Measurements from ENCODE around the gene KIZ. TPM values are rescaled to one million over a fixed set of nuclear protein-coding genes. Genes with fewer than 3 reads are reported as not detected.

KIZ gene
- total and polyA plus RNA-seq, 12 donors: 8.3 to 38.2 (median 26.5) TPM

DNA sequence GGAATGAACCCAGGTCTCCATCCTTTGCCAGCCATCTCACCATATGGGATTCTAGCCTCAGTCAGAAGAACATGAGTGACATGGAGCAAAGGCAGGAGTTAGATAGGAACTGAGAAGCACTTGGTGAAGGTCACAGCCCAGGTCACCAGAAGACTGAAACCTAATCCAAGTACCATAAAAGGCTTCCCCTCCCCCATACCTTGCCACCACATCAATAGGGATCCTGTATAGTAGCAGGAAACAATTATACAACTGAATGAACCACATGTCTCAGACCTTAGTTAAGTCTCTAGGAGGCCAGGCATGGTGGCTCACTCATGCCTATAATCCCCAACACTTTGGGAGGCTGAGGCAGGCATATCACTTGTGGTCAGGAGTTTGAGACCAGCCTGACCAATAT lies 49.6 kb downstream of the KIZ start:
- H3K27me3 ChIP-seq: no peaks in the 10 kb centered on the region
- H3K9me3 ChIP-seq: peaks cover 0 to 22% (median 6%) of the 10 kb centered on the region in 11 donors
- no peak for DNase-seq
- ATAC-seq: no peak
- no peak overlapping the region for H3K4me3 ChIP-seq
- no peak overlapping the region for H3K27ac ChIP-seq
- H3K4me1 ChIP-seq: peaks cover 0 to 10% (median 0%) of the 10 kb centered on the region in 9 donors
- H3K36me3 ChIP-seq: peaks cover 0 to 9% (median 0%) of the 10 kb centered on the region in 9 donors
- intact Hi-C loops (cut with DNase I): no loop called here
- TF ChIP-seq CTCF (IDR thresholded peaks at IDR 0.05): no peak

DNA sequence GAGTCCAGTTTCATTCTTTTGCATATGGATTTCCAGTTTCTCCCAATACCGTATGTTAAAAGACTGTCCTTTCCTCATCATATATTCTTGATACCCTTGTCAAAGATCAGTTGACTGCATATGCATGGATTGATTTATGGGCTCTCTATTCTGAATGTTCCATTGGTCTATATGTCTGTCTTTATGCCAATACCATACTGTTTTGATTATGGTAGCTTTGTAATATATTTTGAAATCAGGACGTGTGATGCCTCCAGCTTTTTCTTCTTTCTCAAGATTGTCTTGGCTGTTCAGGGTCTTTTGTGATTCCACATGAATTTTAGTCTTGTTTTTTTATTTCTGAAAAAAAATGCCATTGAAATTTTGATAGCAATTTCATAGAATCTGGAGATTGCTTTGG lies 51.9 kb downstream of the KIZ start:
- ATAC-seq: no peak
- Histone ChIP-seq H3K4me1 (peaks cover 0 to 11% (median 1%) of the 10 kb centered on the region in 9 donors), H3K27ac (no peak overlapping the region), H3K9me3 (peaks cover 0 to 22% (median 6%) of the 10 kb centered on the region in 11 donors), H3K36me3 (no peaks in the 10 kb centered on the region), H3K4me3 (no peak overlapping the region), H3K27me3 (no peaks in the 10 kb centered on the region)
- no peak for DNase-seq
- 94 to 95% methylated on average over 2 of the region's 2 CpGs for WGBS, 2 donors
- intact Hi-C loops (cut with DNase I): no loop called here
- TF ChIP-seq CTCF (IDR thresholded peaks at IDR 0.05): no peak

DNA sequence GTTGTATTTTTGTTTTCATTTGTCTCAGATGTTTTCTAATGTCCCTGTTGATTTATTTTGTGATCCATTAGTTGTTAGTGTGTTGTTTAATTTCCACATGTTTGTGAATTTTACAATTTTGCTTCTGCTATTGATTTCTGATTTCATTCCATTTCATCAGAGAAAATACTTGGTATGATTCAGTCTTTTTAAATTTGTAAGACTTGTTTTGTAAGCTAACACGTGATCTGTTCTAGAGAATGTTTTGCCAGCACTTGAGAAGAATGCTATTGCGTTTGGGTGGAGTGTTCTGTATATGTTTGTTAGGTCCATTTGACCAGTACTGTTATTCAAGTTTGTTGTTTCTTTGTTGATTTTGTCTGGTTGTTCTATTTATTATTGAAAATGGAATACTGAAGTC lies 53.9 kb downstream of the KIZ start:
- Histone ChIP-seq H3K36me3 (no peaks in the 10 kb centered on the region), H3K27me3 (no peaks in the 10 kb centered on the region), H3K4me1 (peaks cover 0 to 16% (median 11%) of the 10 kb centered on the region in 9 donors), H3K9me3 (peaks cover 0 to 22% (median 6%) of the 10 kb centered on the region in 11 donors), H3K4me3 (no peak overlapping the region), H3K27ac (no peak overlapping the region)
- no peak for TF ChIP-seq CTCF (IDR thresholded peaks at IDR 0.05)
- DNase-seq: no peak
- ATAC-seq: no peak
- 81 to 87% methylated on average over 2 of the region's 2 CpGs for WGBS, 2 donors
- intact Hi-C loops (cut with DNase I): no loop called here

GRCh38 chr20:21180248-21180647 lies 54.4 kb downstream of the KIZ start:
- intact Hi-C loops (cut with DNase I): no loop called here
- no peak overlapping the region for H3K4me3 ChIP-seq
- DNase-seq (no peak), ATAC-seq (no peak)
- 79% methylated on average over 6 of the region's 6 CpGs for whole genome bisulfite sequencing, 2 donors
- H3K9me3 ChIP-seq: peaks cover 0 to 22% (median 6%) of the 10 kb centered on the region in 11 donors
- H3K4me1 ChIP-seq: peaks cover 0 to 15% (median 11%) of the 10 kb centered on the region in 9 donors
- H3K36me3 ChIP-seq: no peaks in the 10 kb centered on the region
- H3K27ac ChIP-seq: no peak overlapping the region
- no peak for TF ChIP-seq CTCF (IDR thresholded peaks at IDR 0.05)
- H3K27me3 ChIP-seq: no peaks in the 10 kb centered on the region
